HL-60/S4 treated with retinoic acid at 250 ng/mL for 4 days and 3 days (cell line): ENCODE results near the gene TUBG1.
"Not testable (repeated sequence)": the region's sequence is repeated elsewhere in the genome, so short reads cannot be mapped to it uniquely, and the experiment has no call there.

Experiments
- in situ Hi-C: fragments of 300-500 bp; cut with MboI; formaldehyde crosslinking; loops from 2 replicates; pipeline ENCODE4 v1.7.0; 2022; ENCODE audit warnings: low sequenced_read_pairs

The TUBG1 gene

DNA sequence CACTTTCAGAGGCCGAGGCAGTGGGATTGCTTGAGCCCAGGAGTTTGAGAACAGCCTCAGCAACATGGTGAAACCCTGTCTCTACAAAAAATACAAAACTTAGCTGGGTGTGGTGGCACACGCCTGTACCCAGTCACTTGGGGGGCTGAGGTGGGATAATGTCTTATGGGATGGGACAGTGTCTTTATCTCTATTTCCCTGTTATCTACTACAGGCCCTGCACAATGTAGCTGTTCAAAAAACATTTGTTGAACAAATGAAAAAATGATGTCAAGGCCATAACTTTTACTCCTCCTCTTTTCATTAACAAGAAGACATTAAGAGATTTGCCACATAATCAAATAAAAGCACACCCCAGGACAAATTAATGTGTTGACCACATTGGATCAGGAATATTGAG, 13.8 kb downstream of the TUBG1 start:
- in situ Hi-C loops, result no loop called here

DNA sequence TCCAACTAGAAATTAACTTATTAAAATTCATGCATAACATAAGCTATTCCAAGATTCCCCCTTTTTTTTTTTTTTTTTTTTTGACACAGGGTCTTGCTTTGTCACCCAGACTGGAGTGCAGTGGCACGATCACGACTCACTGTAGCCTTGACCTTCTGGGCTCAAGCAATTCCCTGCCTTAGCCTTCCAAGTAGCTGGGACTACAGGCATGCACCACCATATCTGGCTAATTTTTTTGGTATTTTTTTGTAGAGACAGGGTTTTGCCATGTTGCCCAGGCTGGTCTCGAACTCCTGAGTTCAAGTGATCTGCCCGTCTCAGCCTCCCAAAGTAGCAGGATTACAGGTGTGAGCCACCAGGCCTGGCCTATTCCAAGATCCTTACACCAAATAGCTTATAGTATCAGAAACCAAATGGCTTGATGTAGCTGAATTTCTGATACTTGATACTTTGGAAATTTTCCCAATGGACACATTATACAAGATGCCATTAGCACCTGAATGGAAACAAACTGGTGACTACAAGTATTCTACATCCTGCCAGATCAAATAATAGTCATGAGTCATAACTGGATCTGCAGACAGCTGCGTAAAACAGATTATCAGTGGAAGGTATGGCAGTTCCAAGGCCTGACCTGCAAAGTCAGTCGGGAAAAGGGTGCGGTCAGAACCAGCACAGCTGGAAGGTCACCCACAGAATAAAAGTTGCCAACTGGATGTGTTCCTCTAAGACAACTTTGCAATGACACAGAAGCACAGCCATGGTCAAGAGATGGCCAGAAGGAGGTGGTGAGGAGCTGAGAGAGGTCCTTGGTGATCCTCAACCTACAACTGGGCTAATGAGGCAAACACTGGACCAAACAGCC, 14.5 kb downstream of the TUBG1 start:
- in situ Hi-C loops, result no loop called here

DNA sequence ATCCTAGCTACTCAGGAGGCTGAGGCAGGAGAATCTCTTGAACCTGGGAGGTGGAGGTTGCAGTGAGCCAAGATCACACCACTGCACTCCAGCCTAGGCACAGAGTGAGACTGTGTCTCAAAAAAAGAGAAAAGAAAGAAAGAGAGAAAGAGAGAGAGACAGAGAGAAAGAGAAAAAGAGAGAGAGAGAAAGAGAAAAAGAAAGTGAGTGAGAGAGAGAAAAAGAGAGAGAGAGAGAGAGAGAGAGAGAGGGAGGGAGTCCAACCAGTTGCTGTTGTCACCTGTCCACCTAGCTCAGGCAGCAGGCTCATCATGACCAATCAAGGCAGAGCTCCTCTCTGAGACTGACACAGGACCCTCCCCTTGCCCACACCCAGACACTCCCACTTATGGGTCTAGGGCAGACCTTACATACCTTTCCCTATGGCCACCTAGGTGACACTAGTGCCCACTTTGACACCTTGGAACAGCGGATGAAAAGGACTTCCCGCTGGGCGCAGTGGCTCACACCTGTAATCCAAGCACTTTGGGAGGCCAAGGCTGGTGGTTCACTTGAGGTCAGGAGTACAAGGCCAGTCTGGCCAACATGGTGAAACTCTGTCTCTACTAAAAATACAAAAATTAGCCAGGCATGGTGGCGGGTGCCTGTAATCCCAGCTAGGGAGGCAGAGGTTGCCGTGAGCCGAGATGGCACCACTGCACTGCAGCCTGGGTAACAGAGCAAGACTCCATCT, 17.7 kb downstream of the TUBG1 start:
- in situ Hi-C loops, result not testable (repeated sequence)

DNA sequence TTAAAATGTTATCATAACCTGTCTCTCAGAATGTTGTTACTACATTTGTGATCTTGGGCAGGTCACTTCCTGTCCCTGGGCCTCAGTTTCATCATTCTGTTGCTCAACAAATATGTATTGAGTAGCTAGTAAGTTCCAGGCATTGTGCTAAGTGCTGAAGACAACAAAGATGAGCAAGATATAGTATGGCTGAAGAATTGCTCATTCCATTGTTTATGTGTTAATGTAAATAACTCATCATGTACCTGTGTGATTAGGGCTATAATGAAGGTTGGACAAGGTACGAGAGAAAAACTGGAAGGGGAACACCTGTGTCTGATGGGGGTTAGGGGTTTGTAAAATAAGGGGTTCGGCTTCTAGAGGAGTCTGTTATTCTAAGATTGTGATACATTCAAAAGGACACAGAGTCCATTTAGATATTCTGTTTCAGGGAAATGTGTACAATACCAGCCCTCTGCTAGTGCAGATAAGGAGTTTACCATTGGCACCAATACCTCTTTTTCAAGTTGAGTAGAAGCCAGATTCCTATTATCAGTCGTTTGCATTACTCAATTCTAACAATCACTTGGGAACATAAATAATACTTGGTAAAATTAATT, 20.0 kb downstream of the TUBG1 start:
- in situ Hi-C loops, result no loop called here

DNA sequence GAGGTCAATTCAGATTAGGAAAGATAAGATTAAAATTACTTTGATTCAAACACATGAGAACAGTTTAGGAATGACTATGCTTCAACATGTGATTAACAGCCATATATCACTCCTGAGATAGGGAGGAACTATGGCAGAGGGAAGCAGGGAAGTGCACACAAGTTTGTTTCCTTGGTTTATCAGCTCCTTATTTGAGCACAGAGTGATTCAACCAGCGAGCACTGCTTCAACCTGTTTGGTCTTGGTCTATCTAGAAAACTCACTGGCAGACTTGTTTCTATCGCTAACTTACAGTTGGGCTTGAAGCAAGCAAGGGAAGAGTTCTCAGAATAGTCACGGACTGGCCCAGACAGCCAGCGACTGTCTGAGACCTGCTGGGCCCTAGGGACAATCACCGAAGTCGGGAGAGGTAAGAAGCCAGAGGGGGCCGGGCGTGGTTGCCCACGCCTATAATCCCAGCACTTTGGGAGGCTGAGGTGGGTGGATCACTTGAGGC, 23.5 kb downstream of the TUBG1 start:
- in situ Hi-C loops, result no loop called here

DNA sequence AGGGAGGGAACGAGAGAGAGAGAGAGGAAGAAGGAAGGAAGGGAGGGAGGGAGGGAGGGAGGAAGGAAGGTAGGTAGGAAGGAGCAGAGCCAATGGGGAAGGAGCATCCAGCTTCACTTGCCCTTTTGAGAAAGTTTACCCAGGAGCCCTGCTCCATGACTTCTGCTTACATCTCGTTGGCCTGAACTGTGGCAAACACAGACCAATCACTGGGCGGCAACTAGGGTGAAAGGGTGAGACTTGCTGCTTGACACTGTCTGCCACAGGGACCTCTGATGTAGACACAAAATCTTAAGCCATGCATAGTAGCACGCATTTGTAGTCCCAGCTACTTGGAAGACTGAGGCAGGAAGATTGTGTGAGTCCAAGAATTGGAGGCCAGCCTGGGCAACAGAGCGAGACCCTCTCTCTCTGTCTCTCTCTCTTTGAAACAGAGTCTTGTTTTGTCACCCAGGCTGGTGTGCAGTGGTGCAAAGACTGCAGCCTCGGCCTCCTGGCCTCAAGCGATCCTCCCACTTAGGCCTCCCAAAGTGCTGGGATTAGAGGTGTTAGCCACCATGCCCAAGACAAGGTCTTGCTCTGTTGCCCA, 30.1 kb downstream of the TUBG1 start:
- in situ Hi-C loops, result no loop called here

DNA sequence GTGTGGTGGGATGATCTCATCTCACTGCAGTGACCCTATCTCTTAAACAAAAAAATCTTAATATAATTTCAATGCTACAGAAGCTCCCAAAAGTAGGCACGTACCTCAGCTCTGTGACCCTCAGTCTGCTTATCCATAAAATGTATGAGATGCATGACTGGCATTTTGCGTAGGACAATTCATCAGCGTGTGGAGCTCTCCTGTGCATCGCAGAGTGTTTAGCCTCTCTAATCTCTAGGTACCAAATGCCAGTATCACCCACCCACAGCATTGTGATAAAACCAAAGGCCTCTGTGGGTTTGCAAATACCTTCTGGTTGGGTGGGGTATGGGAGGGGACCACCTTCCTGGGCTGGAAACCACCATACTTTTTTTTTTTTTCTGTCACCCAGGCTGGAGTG, 30.6 kb downstream of the TUBG1 start:
- in situ Hi-C loops, result no loop called here

DNA sequence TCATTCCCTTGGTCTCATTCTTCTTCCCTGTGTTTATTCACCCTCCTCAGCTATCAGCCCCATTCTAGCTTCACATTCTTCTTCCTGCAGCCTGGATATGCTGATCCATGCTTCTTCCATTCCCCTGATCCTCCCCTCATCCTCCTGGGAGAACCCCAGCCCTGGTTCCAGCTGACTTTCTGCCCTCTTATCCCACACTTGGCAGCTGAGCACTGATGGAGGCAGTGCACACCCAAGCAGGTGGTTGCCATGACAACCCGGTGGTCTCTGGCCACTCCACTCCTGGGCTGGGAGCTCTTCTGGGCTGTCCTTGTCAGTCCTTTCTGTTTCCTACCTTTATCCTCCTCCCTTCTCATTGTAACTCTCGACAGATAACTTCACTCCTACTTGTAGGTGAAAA, 32.9 kb downstream of the TUBG1 start:
- in situ Hi-C loops, result no loop called here

DNA sequence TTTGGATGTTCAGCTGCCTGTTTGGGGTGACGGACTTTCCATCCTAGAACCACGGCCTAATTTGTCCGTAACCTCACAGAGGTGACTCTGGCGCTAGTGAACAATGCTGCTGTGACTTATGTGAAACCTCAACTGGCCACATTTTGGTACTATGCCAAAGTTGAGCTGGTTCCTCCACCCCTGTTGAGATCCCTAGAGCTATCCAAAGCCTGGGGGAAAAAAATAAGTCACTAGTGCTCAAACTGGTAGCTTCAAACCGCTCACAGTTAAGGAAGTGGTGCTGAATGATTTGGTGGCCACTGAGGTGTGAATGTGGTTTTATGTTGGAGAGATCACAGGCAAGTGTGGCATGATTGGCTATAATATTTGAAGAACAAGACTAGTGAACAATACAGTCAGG, 38.3 kb downstream of the TUBG1 start:
- in situ Hi-C loops, result no loop called here

DNA sequence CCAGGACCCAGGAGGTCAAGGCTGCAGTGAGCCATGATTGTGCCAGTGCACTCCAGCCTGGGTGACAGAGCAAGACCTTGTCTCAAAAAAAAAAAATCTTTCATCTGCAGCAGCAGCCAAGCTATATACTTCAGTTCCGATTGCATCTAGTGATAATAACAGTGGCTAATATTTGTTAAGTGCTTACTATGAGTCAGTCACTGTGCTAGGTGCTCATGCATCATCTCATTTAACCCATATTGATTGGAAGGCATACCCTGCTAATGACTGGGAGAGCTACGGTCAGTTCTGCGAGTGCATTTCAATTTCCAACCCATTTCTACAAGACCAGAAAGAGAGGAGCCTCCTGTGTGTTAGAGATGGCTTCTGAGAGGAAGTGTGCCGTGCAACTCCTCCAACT, 41.9 kb downstream of the TUBG1 start:
- in situ Hi-C loops, result no loop called here

DNA sequence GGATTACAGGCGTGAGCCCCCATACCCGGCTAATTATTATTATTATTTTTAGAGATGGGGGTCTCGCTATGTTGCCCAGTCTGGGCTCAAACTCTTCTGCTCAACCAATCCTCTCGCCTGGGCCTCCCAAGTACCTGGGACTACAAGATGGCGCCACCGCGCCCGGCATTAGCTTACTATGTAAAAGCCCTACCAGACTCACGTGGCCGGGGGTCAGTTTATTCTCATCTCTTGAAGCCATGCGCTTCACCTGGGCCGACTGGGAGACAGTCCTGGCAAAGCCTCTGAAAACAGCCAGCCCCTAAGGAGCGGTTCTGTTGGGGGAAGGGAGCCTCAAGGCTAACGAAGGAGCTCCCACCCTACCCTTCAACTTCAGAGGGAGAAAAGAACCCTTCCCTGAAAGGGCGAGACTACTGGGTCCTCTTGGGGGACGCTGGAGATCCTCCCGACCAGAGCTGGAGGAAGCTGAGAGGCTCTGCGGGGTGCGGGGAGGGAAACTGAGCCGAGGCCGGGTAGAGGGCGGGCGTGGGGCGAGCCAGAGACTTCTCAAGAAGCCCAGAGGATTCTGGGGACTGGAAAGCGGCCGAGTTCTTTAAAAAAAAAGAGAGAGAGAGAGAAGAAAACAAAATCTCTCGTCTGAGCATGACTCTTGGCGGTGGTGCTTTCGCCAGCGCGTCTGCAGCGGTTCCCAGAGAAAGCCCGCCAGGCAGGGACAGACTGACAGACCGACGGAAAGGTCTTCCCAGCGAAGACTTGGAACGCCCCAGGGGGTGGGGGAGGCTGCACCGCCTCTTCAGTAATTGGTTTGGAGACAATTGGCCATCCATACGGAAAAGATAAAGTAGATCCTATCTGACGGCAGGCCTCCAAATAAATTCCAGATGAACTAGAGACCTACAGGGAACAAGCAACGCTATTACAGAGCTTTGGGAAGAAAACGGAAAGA, 44.0 kb downstream of the TUBG1 start:
- in situ Hi-C loops, result no loop called here

DNA sequence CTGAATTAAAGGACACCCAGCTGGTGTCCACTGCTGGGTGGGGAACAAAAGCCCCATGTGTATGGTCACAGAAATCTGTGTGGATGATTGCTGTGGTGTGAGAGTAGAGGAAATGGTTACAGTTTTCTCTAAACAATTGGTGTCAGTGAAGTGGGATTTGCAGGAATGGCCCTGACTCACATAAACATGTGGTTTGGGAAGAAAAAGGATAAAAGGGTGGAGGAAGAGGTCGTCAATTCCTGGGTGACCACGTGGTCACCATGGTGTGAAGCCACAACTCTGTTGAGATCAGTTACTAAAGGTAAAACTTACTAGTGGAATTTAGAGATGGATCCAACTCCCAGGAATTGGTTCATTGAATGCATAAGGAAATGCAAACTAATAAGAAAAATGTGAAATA, 46.0 kb downstream of the TUBG1 start:
- in situ Hi-C loops, result no loop called here

DNA sequence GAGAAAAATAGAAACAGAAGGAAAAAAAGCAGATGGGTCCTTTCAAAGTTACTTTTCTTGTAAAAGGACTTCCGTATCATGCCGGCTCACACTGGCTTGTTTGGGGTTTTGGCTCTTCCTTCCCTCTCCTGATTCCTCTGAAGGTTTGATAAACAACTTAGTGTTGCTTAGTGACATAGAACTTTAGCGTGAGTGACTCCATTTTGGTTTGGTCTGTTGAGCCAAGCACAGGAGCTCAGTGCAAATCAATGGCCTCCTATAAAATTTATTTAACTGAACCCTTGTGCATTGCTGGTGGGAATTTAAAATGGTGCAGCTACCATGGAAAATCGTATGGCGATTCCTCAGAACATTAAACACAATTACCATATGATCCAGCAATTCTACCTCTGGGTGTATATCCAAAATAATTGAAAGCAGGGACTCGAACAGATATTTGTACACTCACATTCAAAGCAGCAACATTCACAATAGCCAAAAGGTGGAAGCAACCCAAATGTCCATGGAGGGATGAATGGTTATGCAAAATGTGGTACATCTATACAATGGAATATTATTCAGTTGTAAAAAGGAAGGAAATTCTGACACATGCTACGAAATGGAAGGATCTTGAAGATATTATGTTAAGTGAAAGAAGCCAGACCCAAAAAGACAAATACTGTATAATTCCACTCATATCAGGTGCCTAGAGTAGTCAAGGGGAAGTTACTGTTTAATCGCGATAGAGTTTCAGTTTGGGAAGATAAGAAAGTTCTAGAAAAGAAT, 48.5 kb downstream of the TUBG1 start:
- in situ Hi-C loops, result no loop called here

DNA sequence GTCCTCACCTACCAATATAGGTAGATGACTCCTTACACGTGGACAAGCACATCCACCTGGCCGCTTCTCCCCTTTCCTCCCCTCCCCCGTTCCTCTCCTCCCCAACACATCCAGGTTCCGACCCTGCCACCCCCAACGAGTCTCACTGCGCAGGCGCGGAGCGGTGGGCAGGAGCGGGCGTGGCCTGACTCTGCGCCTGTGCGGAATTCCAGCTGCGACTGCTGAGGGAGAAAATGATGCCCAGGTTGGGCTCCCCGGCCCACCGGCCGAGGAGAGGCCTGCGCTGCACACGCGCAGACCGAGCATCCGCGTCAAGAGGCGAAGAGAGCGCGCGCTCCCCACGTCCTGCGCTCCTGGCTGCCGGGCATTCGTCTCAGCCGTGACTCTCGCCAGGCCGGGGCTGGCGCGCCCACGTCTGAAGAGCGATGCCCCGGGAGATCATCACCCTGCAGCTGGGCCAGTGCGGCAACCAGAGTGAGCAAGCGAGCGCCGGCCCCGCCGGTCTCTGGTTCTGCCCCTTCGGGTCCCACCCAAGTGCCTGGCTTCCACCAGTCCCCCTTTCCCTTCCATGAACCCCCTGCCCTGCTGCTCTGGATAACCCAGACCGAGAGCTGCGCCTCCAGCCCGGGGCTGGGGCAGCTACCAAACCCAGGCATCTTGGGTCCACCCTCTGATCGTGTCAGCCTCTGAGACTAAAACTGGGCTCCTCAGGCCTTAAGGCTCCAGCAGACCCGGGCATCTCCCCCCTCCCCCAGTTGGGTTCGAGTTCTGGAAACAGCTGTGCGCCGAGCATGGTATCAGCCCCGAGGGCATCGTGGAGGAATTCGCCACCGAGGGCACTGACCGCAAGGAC, 49.8 kb downstream of the TUBG1 start, which contains the start of gene TUBG2:
TSS of gene TUBG2 (plus strand) at position 206 of the 853 bp plus-strand sequence. CDS start at position 426, 220 bp downstream.
- in situ Hi-C loops, result no loop called here

DNA sequence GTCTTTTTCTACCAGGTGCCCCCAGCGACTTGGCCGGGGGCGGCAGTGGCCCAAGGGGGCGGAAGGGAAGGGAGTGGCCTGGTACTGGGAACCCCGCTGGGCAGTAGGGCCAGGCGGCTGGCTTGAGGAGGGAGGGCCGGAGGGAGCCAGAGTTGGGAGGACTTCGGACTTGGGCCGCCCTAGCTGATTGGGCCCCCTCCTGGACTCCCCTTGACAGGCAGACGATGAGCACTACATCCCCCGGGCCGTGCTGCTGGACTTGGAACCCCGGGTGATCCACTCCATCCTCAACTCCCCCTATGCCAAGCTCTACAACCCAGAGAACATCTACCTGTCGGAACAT, 50.4 kb downstream of the TUBG1 start:
- in situ Hi-C loops, result not testable (repeated sequence)

DNA sequence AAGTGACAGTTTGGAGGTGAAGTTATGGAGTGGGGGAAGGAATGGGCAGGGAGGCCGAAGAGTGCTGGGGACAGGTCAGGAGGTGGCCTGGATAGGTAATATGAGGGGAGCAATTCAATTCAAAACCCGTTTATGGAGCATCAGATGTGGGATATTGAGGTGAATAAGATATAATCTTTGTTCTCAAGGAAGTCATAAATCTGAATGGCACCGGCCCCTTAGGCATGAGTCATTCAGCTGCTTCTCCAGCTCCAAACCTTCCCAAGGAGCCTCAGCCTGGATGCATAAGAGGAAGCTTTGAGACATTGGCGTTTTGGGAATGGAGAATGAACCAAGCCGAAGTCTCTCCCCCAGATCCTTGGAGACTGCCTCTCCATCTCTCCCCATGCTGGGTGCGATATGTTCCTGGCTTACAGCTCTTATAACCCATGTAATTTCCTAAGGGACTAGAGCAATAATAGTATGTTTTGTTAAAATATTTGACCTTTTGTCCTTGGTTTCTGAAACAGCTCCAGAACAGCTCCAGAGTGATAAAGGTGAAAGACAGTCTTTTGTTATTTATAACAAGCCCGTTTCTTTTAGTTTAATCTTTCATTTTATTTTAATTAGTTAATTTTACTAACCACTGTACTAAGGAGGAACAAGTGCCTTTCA, 51.3 kb downstream of the TUBG1 start:
- in situ Hi-C loops, result no loop called here
